T-helper 2 cell treated with Interferon-gamma antibody and Interleukin-4, amounts not matched to agents 5 μg/mL and 100 μg/mL, for 36 hours (primary cell): Measurements from ENCODE around the gene ZFP69.
A peak's percentile ranks its signal among the peaks of the same experiment; 100 is the strongest.

Experiments
- DNase-seq: peaks from one replicate; pipeline ENCODE4 v3.0.0; 2021; ENCODE audit warnings: low spot score
- H3K27ac Mint-ChIP-seq: one replicate; pipeline ENCODE4 v1.8.0; 2021; ENCODE audit warnings: mild to moderate bottlenecking, mixed read lengths
- H3K27me3 Mint-ChIP-seq: one replicate; pipeline ENCODE4 v1.8.0; 2021; ENCODE audit warnings: low read depth, mixed read lengths
- H3K36me3 Mint-ChIP-seq: one replicate; pipeline ENCODE4 v1.8.0; 2021; ENCODE audit warnings: low read depth, mixed read lengths
- H3K4me1 Mint-ChIP-seq: one replicate; pipeline ENCODE4 v1.8.0; 2021; ENCODE audit warnings: low read depth, mixed read lengths
- H3K4me3 Mint-ChIP-seq: one replicate; pipeline ENCODE4 v1.8.0; 2022; ENCODE audit warnings: mild to moderate bottlenecking, moderate library complexity, mixed read lengths
- H3K9me3 Mint-ChIP-seq: one replicate; pipeline ENCODE4 v1.8.0; 2021; ENCODE audit warnings: mixed read lengths

Gene ZFP69

DNA sequence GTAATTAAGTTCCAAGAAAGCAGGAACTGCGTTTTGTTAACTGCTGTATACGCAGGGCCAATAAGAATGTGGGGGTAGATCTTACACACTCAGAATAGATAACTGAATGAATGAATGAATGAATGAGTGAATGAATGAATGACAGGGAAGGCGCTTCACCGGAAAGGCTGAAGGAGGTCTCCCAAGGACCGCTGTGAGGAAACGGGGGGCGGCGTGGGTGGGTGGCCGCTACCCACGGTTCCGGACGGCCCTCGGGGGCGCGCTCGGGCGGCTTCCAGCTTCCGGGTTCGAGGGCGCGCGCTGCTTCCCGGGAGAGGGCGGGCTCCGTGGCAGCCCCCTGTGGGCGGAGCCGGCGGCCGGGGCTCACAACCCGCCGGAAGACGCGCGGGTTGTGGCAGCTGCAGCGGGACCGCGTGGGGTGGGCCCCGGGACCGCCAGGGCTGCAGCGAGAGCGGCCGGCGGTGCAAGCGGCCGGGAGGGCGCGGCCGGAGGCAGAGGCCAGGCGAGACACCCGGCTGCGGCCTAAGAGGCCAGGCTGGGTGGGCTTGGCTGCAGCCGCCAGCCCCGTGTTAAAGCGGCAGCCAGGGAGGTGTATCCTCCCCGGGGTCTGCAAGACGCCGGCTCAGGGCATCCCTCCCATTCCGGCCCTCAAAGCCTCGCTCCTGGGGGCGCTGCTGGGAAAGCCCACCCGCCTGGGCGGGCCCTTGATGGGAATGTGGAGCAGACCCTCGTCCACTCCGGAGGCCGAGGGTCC lies at the start of gene ZFP69:
Gene ZFP69 (plus strand): TSS at position 367 of the 754 bp plus-strand sequence. CDS start 2,072 bp downstream, outside the sequence.
- peaks cover 45% of the 10 kb centered on the region for H3K9me3 Mint-ChIP-seq
- DNase-seq, result peak; percentile 63
- H3K4me3 Mint-ChIP-seq, result peak within 1 kb of the TSS; percentile 83
- peaks cover 41% of the 10 kb centered on the region for H3K36me3 Mint-ChIP-seq
- peak within 1 kb of the TSS; percentile 82 for H3K27ac Mint-ChIP-seq
- H3K4me1 Mint-ChIP-seq, result peaks cover 14% of the 10 kb centered on the region
- no peaks in the 10 kb centered on the region for H3K27me3 Mint-ChIP-seq

DNA sequence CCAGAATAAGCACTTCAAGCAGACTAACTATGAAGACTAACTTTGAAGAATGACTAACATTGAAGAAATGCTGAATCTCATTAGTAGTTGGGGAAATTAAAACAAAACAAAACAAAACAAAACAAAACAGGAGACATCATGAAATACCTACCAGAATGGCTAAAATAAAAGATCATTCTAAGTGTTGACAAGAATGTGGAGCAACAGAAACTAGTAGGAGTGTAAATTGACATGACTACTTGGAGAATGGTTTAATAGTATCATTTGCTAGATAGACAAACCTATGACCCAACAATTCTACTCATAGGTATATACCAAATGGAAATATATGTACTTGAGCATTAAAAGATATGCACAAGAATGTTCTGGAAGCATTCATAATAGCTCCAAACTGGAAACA lies 45.7 kb upstream of the ZFP69 start:
- no peaks in the 10 kb centered on the region for H3K4me1 Mint-ChIP-seq
- no peak overlapping the region for H3K27ac Mint-ChIP-seq
- H3K4me3 Mint-ChIP-seq, result no peak overlapping the region
- DNase-seq, result no peak
- peaks cover 3% of the 10 kb centered on the region for H3K9me3 Mint-ChIP-seq
- H3K27me3 Mint-ChIP-seq, result no peaks in the 10 kb centered on the region
- peaks cover 14% of the 10 kb centered on the region for H3K36me3 Mint-ChIP-seq

DNA sequence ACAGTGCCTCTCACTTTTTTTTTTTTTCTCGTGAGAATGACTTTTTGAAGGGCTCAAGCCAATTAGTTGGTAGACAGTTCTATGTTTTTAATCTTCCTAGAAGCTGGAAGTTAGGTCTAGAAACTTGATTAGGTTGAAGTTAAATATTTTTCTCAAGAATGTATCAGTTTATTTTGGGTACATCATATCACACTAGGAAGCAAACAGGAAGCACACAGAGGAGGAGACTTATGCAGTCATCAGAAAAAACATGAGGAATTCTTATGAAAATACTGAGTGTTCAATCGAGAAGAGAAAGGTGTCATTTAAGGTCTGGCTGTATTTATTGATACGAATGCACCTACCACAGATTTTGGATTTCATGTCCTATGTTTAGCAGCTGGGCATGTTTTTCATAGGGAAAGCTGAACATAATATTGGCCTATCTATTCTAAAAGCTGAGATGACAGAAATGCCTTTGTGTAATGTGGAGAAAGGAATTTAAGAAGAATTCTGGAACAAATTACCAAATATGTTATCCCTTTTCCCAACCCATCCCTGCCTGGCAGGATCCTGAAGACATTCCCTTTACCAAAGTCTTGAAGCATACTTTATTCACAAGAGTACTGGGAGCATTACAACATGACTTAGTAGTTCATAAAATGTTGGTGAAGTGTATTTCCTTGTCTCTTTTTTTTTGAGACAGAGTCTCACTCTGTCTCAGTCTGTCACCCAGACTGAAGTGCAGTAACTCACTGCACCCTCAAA lies 44.3 kb upstream of the ZFP69 start:
- Mint-ChIP-seq H3K27me3 (no peaks in the 10 kb centered on the region), H3K4me3 (no peak overlapping the region), H3K27ac (no peak overlapping the region), H3K36me3 (peaks cover 10% of the 10 kb centered on the region), H3K9me3 (peaks cover 3% of the 10 kb centered on the region), H3K4me1 (no peaks in the 10 kb centered on the region)
- DNase-seq, result no peak

GRCh38 chr1:40435471-40435870 lies 41.6 kb upstream of the ZFP69 start:
- Mint-ChIP-seq H3K27ac (no peak overlapping the region), H3K9me3 (peaks cover 3% of the 10 kb centered on the region), H3K4me1 (peaks cover 2% of the 10 kb centered on the region), H3K36me3 (peaks cover 6% of the 10 kb centered on the region), H3K4me3 (no peak overlapping the region), H3K27me3 (no peaks in the 10 kb centered on the region)
- DNase-seq, result no peak

GRCh38 chr1:40435876-40436275 lies 41.2 kb upstream of the ZFP69 start:
- Mint-ChIP-seq H3K9me3 (peaks cover 3% of the 10 kb centered on the region), H3K4me1 (peaks cover 2% of the 10 kb centered on the region), H3K36me3 (peaks cover 6% of the 10 kb centered on the region), H3K27me3 (no peaks in the 10 kb centered on the region), H3K4me3 (no peak overlapping the region), H3K27ac (no peak overlapping the region)
- no peak for DNase-seq

DNA sequence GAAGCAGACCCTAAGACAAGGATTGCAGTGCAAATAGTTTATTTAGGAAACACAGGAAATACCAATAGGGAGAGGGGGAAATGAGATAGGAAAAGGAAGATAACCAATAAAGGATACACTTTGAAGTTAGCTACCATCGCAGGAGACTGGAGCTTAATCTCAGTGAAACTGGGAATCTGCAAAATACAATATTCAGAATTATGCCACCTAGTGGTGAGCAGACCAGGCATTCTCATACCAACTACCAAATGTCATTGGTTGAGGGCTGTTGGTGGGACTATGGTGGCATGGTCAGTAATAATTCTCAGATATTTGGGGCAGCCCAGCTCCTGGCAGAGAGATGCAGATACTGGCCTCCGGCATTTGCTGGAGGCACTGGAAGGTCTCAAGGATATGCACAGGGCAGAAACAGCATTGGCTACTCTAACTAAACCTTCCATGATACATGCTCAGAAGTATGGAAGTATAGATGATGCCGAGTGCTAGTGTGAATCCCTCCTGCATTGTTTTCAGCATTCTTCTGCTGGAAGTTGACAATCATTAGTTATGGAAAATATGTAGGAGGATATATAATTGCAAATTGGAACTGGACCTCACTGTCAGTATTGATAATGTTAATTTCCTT lies 38.6 kb upstream of the ZFP69 start:
- Mint-ChIP-seq H3K4me3 (no peak overlapping the region), H3K36me3 (no peaks in the 10 kb centered on the region), H3K27me3 (no peaks in the 10 kb centered on the region), H3K27ac (no peak overlapping the region), H3K9me3 (no peaks in the 10 kb centered on the region), H3K4me1 (peaks cover 2% of the 10 kb centered on the region)
- DNase-seq, result no peak

DNA sequence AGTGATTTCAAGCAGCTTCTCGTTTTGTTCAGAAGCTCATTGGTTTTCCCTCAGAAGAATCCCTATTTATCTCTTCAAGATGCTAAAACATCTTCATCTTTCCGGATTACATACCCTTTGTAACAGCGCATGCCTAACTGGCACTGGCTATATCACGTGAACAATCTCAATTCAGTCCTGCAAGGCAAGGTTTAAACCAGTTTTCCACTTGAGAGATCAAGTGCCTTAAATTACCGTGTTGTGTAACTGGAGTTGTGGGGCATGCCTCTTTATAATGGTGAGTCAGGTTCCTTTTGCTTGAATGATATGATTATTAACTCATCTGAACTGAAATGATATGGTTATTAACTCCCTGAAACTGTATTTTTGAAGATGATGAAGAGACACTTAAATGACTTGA lies 37.8 kb upstream of the ZFP69 start:
- Mint-ChIP-seq H3K27ac (no peak overlapping the region), H3K4me1 (peaks cover 2% of the 10 kb centered on the region), H3K4me3 (no peak overlapping the region), H3K36me3 (peaks cover 5% of the 10 kb centered on the region), H3K9me3 (peaks cover 7% of the 10 kb centered on the region), H3K27me3 (no peaks in the 10 kb centered on the region)
- DNase-seq, result no peak

- Mint-ChIP-seq H3K27me3 (no peaks in the 10 kb centered on the region), H3K36me3 (peaks cover 44% of the 10 kb centered on the region), H3K9me3 (peaks cover 49% of the 10 kb centered on the region), H3K4me1 (peaks cover 22% of the 10 kb centered on the region), H3K27ac (peak within 1 kb of the TSS; percentile 72), H3K4me3 (peak within 1 kb of the TSS; percentile 78)
- peak; percentile 93 for DNase-seq
These were observed 27.2 kb upstream of the ZFP69 start, which contains the start of gene ZFP69B for GRCh38 chr1:40449684-40450494. TSS of gene ZFP69B (plus strand) at chr1:40450476. CDS start at chr1:40450962, 486 bp downstream.

GRCh38 chr1:40450495-40451237 lies 26.4 kb upstream of the ZFP69 start:
- DNase-seq, result peak; percentile 87
- H3K27ac Mint-ChIP-seq, result peak overlapping the region; percentile 72
- H3K27me3 Mint-ChIP-seq, result no peaks in the 10 kb centered on the region
- H3K9me3 Mint-ChIP-seq, result peaks cover 51% of the 10 kb centered on the region
- peaks cover 48% of the 10 kb centered on the region for H3K36me3 Mint-ChIP-seq
- H3K4me3 Mint-ChIP-seq, result peak overlapping the region; percentile 78
- peaks cover 22% of the 10 kb centered on the region for H3K4me1 Mint-ChIP-seq

DNA sequence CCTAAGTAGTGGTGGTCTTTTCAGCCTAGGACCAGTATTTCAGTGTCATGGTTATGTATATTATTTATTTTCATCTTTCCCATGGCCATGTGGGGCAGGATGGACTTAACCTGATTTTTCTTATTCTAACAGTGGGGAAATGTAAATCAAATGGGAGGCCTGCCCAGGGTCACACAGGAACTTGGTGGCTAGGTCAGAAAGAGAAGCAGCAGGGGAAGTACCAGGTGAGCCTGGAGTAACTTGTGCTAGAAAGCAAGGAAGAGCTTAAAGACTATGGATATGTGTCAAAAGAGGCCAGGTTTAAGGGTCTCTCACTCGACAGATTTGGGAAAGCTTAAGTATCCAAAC lies 25.9 kb upstream of the ZFP69 start:
- H3K27ac Mint-ChIP-seq, result peak overlapping the region; percentile 72
- peaks cover 49% of the 10 kb centered on the region for H3K9me3 Mint-ChIP-seq
- peaks cover 22% of the 10 kb centered on the region for H3K4me1 Mint-ChIP-seq
- H3K27me3 Mint-ChIP-seq, result no peaks in the 10 kb centered on the region
- H3K36me3 Mint-ChIP-seq, result peaks cover 49% of the 10 kb centered on the region
- DNase-seq, result no peak
- peak overlapping the region; percentile 78 for H3K4me3 Mint-ChIP-seq

DNA sequence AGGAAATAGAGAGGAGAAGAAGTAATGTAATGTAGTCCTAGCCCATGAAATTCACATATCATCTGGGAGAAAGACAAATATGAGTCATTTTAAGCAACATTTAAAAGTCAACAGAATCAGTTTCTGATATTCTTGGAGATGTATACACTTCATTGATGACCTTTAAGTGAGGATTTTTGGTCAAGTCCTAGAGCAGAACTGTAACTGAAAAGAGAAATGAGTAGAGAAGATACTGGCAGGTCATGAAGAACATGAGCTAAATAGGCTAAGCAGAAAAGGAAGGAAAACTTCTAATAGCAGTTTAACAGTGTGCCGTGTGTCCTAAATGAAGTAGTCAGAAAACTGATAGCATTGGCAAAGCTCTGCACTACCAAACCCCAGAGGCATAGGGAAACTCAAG lies 22.2 kb upstream of the ZFP69 start:
- Mint-ChIP-seq H3K4me3 (no peak overlapping the region), H3K9me3 (peaks cover 77% of the 10 kb centered on the region), H3K27ac (no peak overlapping the region)

GRCh38 chr1:40462956-40463590 lies 14.0 kb upstream of the ZFP69 start:
- no peaks in the 10 kb centered on the region for H3K27me3 Mint-ChIP-seq
- no peaks in the 10 kb centered on the region for H3K4me1 Mint-ChIP-seq
- H3K27ac Mint-ChIP-seq, result no peak overlapping the region
- H3K9me3 Mint-ChIP-seq, result peaks cover 71% of the 10 kb centered on the region
- peaks cover 55% of the 10 kb centered on the region for H3K36me3 Mint-ChIP-seq
- no peak overlapping the region for H3K4me3 Mint-ChIP-seq
- DNase-seq, result no peak

More for the DNA sequence above, 22.2 kb upstream of the ZFP69 start:
- no peak for DNase-seq
- no peaks in the 10 kb centered on the region for H3K27me3 Mint-ChIP-seq
- peaks cover 82% of the 10 kb centered on the region for H3K36me3 Mint-ChIP-seq
- peaks cover 13% of the 10 kb centered on the region for H3K4me1 Mint-ChIP-seq
